SK-N-SH (cell line): ENCODE measurements around the gene TLX1. TPM values are rescaled to one million over a fixed set of nuclear protein-coding genes. Genes with fewer than 3 reads are reported as not detected.

Source experiments
- CTCF ChIA-PET: fragments of 300-600, 350-600 bp; formaldehyde crosslinking; extraction: SDS; loops from one replicate; lab custom pipeline; 2021; lab: Yijun Ruan, JAX
- POLR2A ChIA-PET: fragments of 350-600 bp; sonication (Branson Sonifier 250); formaldehyde crosslinking; extraction: SDS; loops from one replicate; lab custom pipeline; 2020; ENCODE audit warnings: antibody characterized with exemption, inconsistent platforms; lab: Yijun Ruan, JAX
- DNase-seq: peaks from one replicate; pipeline ENCODE4 v3.0.0; 2012
- H2AFZ ChIP-seq: fragments of 200-600 bp; sonication (generic); 2 replicates; pipeline ENCODE4 v1.8.1; 2016; ENCODE audit warnings: antibody characterized with exemption, mild to moderate bottlenecking, low read depth
- H3F3A ChIP-seq: fragments of 200-600 bp; sonication (generic); replicated peaks from 2 replicates; pipeline ENCODE3; 2016; ENCODE audit warnings: antibody characterized with exemption, mild to moderate bottlenecking; ENCODE audit not compliant: insufficient read depth
- H3K27ac ChIP-seq, 2 experiments: fragments of 200-500 bp in 1 of 2; fragments of 200-600 bp in 1 of 2; sonication (Bioruptor generic) in 1 of 2; sonication (generic), shearing (Covaris generic) in 1 of 2; 2 replicates each; pipeline versions ENCODE4 v1.5.1 to v1.6.1; 2014 to 2016; ENCODE audit warnings: low read depth in 2 of 2, inconsistent platforms in 1 of 2, low read length in 1 of 2, mild to moderate bottlenecking in 1 of 2, mixed read lengths in 1 of 2
- H3K27me3 ChIP-seq: fragments of 200-600 bp; sonication (generic), shearing (Covaris generic); 2 replicates; pipeline ENCODE4 v1.6.1; 2016; ENCODE audit warnings: mixed run types; ENCODE audit not compliant: insufficient read depth
- H3K36me3 ChIP-seq, 2 experiments: fragments of 200-500 bp in 1 of 2; fragments of 200-600 bp in 1 of 2; sonication (Bioruptor generic) in 1 of 2; sonication (generic) in 1 of 2; replicated peaks in 1 of 2; 2 replicates each; pipeline versions ENCODE3 to v1.5.1; 2014 to 2016; ENCODE audit warnings: low read length in 1 of 2, mild to moderate bottlenecking in 1 of 2; ENCODE audit not compliant: insufficient read depth in 2 of 2, control insufficient read depth in 1 of 2
- H3K4me1 ChIP-seq, 2 experiments: fragments of 200-500 bp in 1 of 2; fragments of 200-600 bp in 1 of 2; sonication (Bioruptor generic) in 1 of 2; sonication (generic), shearing (Covaris generic) in 1 of 2; 2 replicates each; pipeline versions ENCODE4 v1.5.1 to v1.6.1; 2014 to 2016; ENCODE audit warnings: low read depth in 1 of 2, low read length in 1 of 2, mixed run types in 1 of 2; ENCODE audit not compliant: insufficient read depth in 2 of 2, control insufficient read depth in 1 of 2
- H3K4me2 ChIP-seq: fragments of 200-600 bp; sonication (generic), shearing (Covaris generic); 2 replicates; pipeline ENCODE4 v1.6.1; 2017; ENCODE audit warnings: mixed run types
- H3K4me3 ChIP-seq, 2 experiments: fragments of 200-500 bp in 1 of 2; fragments of 200-600 bp in 1 of 2; sonication (Bioruptor generic) in 1 of 2; sonication (generic), shearing (Covaris generic) in 1 of 2; 2 replicates each; pipeline versions ENCODE4 v1.5.1 to v1.8.1; 2014 to 2016; ENCODE audit warnings: low read depth in 2 of 2, inconsistent platforms in 1 of 2, low read length in 1 of 2, mild to moderate bottlenecking in 1 of 2, mixed read lengths in 1 of 2, moderate library complexity in 1 of 2
- H3K79me2 ChIP-seq: fragments of 200-600 bp; sonication (generic); 2 replicates; pipeline ENCODE4 v1.8.1; 2017; ENCODE audit warnings: mild to moderate bottlenecking; ENCODE audit not compliant: insufficient read depth
- H3K9ac ChIP-seq: fragments of 200-600 bp; sonication (generic); 2 replicates; pipeline ENCODE4 v1.6.1; 2017; ENCODE audit warnings: mixed run types
- H3K9me2 ChIP-seq: fragments of 200-600 bp; sonication (generic); 2 replicates; pipeline ENCODE4 v1.6.1; 2017; ENCODE audit warnings: mixed run types
- H3K9me3 ChIP-seq: fragments of 200-600 bp; sonication (generic); 2 replicates; pipeline ENCODE4 v1.6.1; 2017; ENCODE audit warnings: mixed run types, mild to moderate bottlenecking, moderate library complexity
- H4K20me1 ChIP-seq: fragments of 200-600 bp; sonication (generic); 2 replicates; pipeline ENCODE4 v1.6.1; 2017; ENCODE audit warnings: mild to moderate bottlenecking, mixed run types; ENCODE audit not compliant: insufficient read depth
- CTCF ChIP-seq: fragments of 200-600 bp; sonication (generic); IDR thresholded peaks from 2 replicates; pipeline ENCODE4 v1.6.1; 2017; ENCODE audit warnings: antibody characterized with exemption, mild to moderate bottlenecking, moderate library complexity
- ELF1 ChIP-seq: IDR thresholded peaks from 2 replicates; pipeline ENCODE4 v1.4.0; 2012
- EP300 ChIP-seq, 2 experiments: IDR thresholded peaks; 2 replicates each; pipeline versions ENCODE4 v1.4.0 to v1.6.1; 2012; ENCODE audit warnings: borderline replicate concordance in 1 of 2, low read depth in 1 of 2, low read length in 1 of 2
- EZH2phosphoT487 ChIP-seq: fragments of 200-600 bp; sonication (generic); IDR thresholded peaks from 2 replicates; pipeline ENCODE4 v1.6.1; 2017; ENCODE audit warnings: low read depth, mixed run types, mild to moderate bottlenecking, antibody characterized with exemption, moderate library complexity, borderline replicate concordance
- FOSL2 ChIP-seq: IDR thresholded peaks from 2 replicates; pipeline ENCODE4 v1.4.0; 2012; ENCODE audit warnings: low read depth, mild to moderate bottlenecking, moderate library complexity, borderline replicate concordance
- FOXJ3 ChIP-seq: sonication (generic); formaldehyde crosslinking; IDR thresholded peaks from 2 replicates; pipeline ENCODE4 v1.5.1; 2020; ENCODE audit warnings: mild to moderate bottlenecking, missing genetic modification reagents
- GABPA ChIP-seq: IDR thresholded peaks from 2 replicates; pipeline ENCODE4 v1.4.0; 2012; ENCODE audit warnings: low read depth, mild to moderate bottlenecking
- GATA2 ChIP-seq: sonication (generic); formaldehyde crosslinking; IDR thresholded peaks from 2 replicates; pipeline ENCODE4 v1.5.0; 2020; ENCODE audit warnings: mild to moderate bottlenecking, missing genetic modification reagents
- IRF3 ChIP-seq: fragments of 150-350 bp; IDR thresholded peaks from 2 replicates; pipeline ENCODE4 v1.6.1; 2016; ENCODE audit warnings: mild to moderate bottlenecking, low read depth, low read length
- MAX ChIP-seq: IDR thresholded peaks from 2 replicates; pipeline ENCODE4 v1.4.0; 2012; ENCODE audit warnings: low read depth
- MXI1 ChIP-seq: IDR thresholded peaks from 2 replicates; pipeline ENCODE4 v1.6.1; 2012; ENCODE audit warnings: mild to moderate bottlenecking, low read depth, low read length, improper control_type of control experiment
- NRF1 ChIP-seq: IDR thresholded peaks from 2 replicates; pipeline ENCODE4 v1.6.1; 2012; ENCODE audit warnings: low read depth, mild to moderate bottlenecking, low read length
- PBX3 ChIP-seq: IDR thresholded peaks from 2 replicates; pipeline ENCODE4; 2012
- RAD21 ChIP-seq: IDR thresholded peaks from 2 replicates; pipeline ENCODE4 v1.6.1; 2012; ENCODE audit warnings: mild to moderate bottlenecking, low read length
- RCOR1 ChIP-seq: fragments of 150-350 bp; IDR thresholded peaks from 2 replicates; pipeline ENCODE4 v1.6.1; 2017; ENCODE audit warnings: antibody characterized with exemption, low read length
- REST ChIP-seq: IDR thresholded peaks from 2 replicates; pipeline ENCODE4 v1.6.1; 2012; ENCODE audit warnings: mild to moderate bottlenecking, low read depth, low read length, moderate library complexity
- SIN3A ChIP-seq: IDR thresholded peaks from 2 replicates; pipeline ENCODE4 v1.6.1; 2012; ENCODE audit warnings: low read depth, mild to moderate bottlenecking, low read length, moderate library complexity, borderline replicate concordance
- SMC3 ChIP-seq: IDR thresholded peaks from 2 replicates; pipeline ENCODE4 v1.6.1; 2012; ENCODE audit warnings: low read depth, low read length, improper control_type of control experiment
- WGBS: methylation state at CpG from one replicate; pipeline ENCODE4 v1.1.6; 2017; ENCODE audit warnings: low lambda C conversion rate; 5-methylcytosine and 5-hydroxymethylcytosine counted together
- polyA plus RNA-seq, 3 experiments: library from polyadenylated mRNA; depleted of rRNA; stranded (reverse); fragments of >200 nt; gene quantifications; 2 replicates each; pipeline ENCODE4 v1.2.3, GENCODE V29; 2012

TLX1 gene
- polyA plus RNA-seq, 1 of the 3 experiments (the other 2 are of a cell fraction): not detected

- H2AFZ ChIP-seq: no peak overlapping the region
- H3F3A ChIP-seq: no peaks in the 10 kb centered on the region
- no peaks in the 10 kb centered on the region for H3K9me2 ChIP-seq
- WGBS: 74% methylated on average over 35 of the region's 36 CpGs
- no peak overlapping the region for H3K27ac ChIP-seq
- H3K9ac ChIP-seq: no peak overlapping the region
- no peak for TF ChIP-seq ELF1
- TF ChIP-seq CTCF: no peak
- TF ChIP-seq REST: no peak
- no peak for TF ChIP-seq IRF3
- TF ChIP-seq EP300 (IDR thresholded peaks at IDR 0.05; ENCODE audit: borderline replicate concordance in 1 of 2, low read depth in 1 of 2, low read length in 1 of 2): no peak
- TF ChIP-seq PBX3: no peak
- no peak for TF ChIP-seq EZH2phosphoT487
- no peak for TF ChIP-seq GABPA
- no peak for TF ChIP-seq RCOR1
- TF ChIP-seq FOXJ3 (CRISPR knock-in tag): no peak
- TF ChIP-seq MAX: no peak
- TF ChIP-seq GATA2 (CRISPR knock-in tag): no peak
- TF ChIP-seq FOSL2: no peak
- no peak for TF ChIP-seq RAD21
- no peak for TF ChIP-seq SIN3A
- no peak for TF ChIP-seq NRF1
- TF ChIP-seq SMC3: no peak
- no peak for TF ChIP-seq MXI1
- CTCF ChIA-PET: interaction anchor here (21.6 kb wide), 1 partner anchor 46 kb away, joined by 972 read pairs; no protein-coding TSS in a partner anchor
- no peaks in the 10 kb centered on the region for H4K20me1 ChIP-seq
- DNase-seq: peak; percentile 26
- H3K4me1 ChIP-seq: peaks cover 0 to 2% of the 10 kb centered on the region in 2 experiments; a peak in 1 of 4 replicates
- no peaks in the 10 kb centered on the region for H3K36me3 ChIP-seq
- H3K79me2 ChIP-seq: no peaks in the 10 kb centered on the region
- no peak overlapping the region for H3K4me2 ChIP-seq
- POLR2A ChIA-PET: no interaction called here
- no peaks in the 10 kb centered on the region for H3K9me3 ChIP-seq
- peaks cover 49% of the 10 kb centered on the region for H3K27me3 ChIP-seq
- no peak overlapping the region for H3K4me3 ChIP-seq
Measured at GRCh38 chr10:101135141-101136006, 4.3 kb downstream of the TLX1 start.
